SK-N-SH treated with all-trans-retinoic acid at 6 μM for 48 hours (cell line): ENCODE measurements around the gene MT1E.
A peak's percentile ranks its signal among the peaks of the same experiment; 100 is the strongest.

Experiments
- ATAC-seq: fragments of 200-7000 bp; cut with Tn5 transposase; 3 replicates; pipeline ENCODE4 v1.9.1; 2020; ENCODE audit warnings: mild to moderate bottlenecking, moderate library complexity
- ARNTL ChIP-seq: fragments of 450-650 bp; formaldehyde crosslinking; IDR thresholded peaks from 2 replicates; pipeline ENCODE4 v1.5.0; 2020; ENCODE audit warnings: low read depth, mild to moderate bottlenecking, moderate library complexity, borderline replicate concordance
- BACH2 ChIP-seq: fragments of 250-450 bp; sonication (Bioruptor Pico); IDR thresholded peaks from 2 replicates; pipeline ENCODE4 v1.9.0; 2021; ENCODE audit warnings: mild to moderate bottlenecking, borderline replicate concordance
- CSDC2 ChIP-seq: fragments of 250-450 bp; sonication (Bioruptor Pico); IDR thresholded peaks from 2 replicates; pipeline ENCODE4 v1.5.0; 2020; ENCODE audit warnings: mild to moderate bottlenecking, moderate library complexity
- CSRNP3 ChIP-seq: fragments of 250-450 bp; sonication (Bioruptor Pico); IDR thresholded peaks from 2 replicates; pipeline ENCODE4 v1.5.1; 2021; ENCODE audit warnings: mild to moderate bottlenecking, moderate library complexity
- ESRRG ChIP-seq: fragments of 250-450 bp; sonication (Bioruptor Pico); IDR thresholded peaks from 2 replicates; pipeline ENCODE4 v1.6.1; 2021; ENCODE audit warnings: mild to moderate bottlenecking
- GLIS3 ChIP-seq: fragments of 250-450 bp; sonication (Bioruptor Pico); IDR thresholded peaks from 2 replicates; pipeline ENCODE4 v1.5.0; 2020; ENCODE audit warnings: mild to moderate bottlenecking, moderate library complexity
- OSR1 ChIP-seq: fragments of 250-450 bp; sonication (Bioruptor Pico); IDR thresholded peaks from 2 replicates; pipeline ENCODE4 v1.8.0; 2022; ENCODE audit warnings: moderate library complexity, mild to moderate bottlenecking, inconsistent platforms
- PATZ1 ChIP-seq: fragments of 250-450 bp; sonication (Bioruptor Pico); IDR thresholded peaks from 2 replicates; pipeline ENCODE4 v1.8.0; 2020; ENCODE audit warnings: mild to moderate bottlenecking, moderate library complexity, borderline replicate concordance
- PPARA ChIP-seq: fragments of 250-450 bp; sonication (Bioruptor Pico); IDR thresholded peaks from 2 replicates; pipeline ENCODE4 v1.5.0; 2020; ENCODE audit warnings: mild to moderate bottlenecking, borderline replicate concordance
- RARB ChIP-seq: fragments of 250-450 bp; sonication (Bioruptor Pico); IDR thresholded peaks from 2 replicates; pipeline ENCODE4 v1.8.0; 2021; ENCODE audit warnings: mild to moderate bottlenecking, moderate library complexity
- TOX ChIP-seq: fragments of 250-450 bp; sonication (Bioruptor Pico); IDR thresholded peaks from 2 replicates; pipeline ENCODE4 v1.8.0; 2021; ENCODE audit warnings: mild to moderate bottlenecking, moderate library complexity, borderline replicate concordance
- TSHZ2 ChIP-seq: fragments of 250-450 bp; sonication (Bioruptor Pico); IDR thresholded peaks from 2 replicates; pipeline ENCODE4 v1.5.0; 2020; ENCODE audit warnings: mild to moderate bottlenecking, moderate library complexity
- ZC3H10 ChIP-seq: fragments of 250-450 bp; sonication (Bioruptor Pico); IDR thresholded peaks from 2 replicates; pipeline ENCODE4 v1.5.1; 2021; ENCODE audit warnings: mild to moderate bottlenecking, moderate library complexity
- ZFP3 ChIP-seq: fragments of 250-450 bp; sonication (Bioruptor Pico); IDR thresholded peaks from 2 replicates; pipeline ENCODE4 v1.5.0; 2020; ENCODE audit warnings: mild to moderate bottlenecking, moderate library complexity
- ZFP30 ChIP-seq: fragments of 450-650 bp; formaldehyde crosslinking; IDR thresholded peaks from 2 replicates; pipeline ENCODE4 v1.5.0; 2022; ENCODE audit warnings: mild to moderate bottlenecking, moderate library complexity
- ZNF565 ChIP-seq: fragments of 450-650 bp; formaldehyde crosslinking; conservative IDR thresholded peaks from 2 replicates; pipeline ENCODE4 v1.5.0; 2020; ENCODE audit warnings: low read depth, mild to moderate bottlenecking, moderate library complexity
- ZNF70 ChIP-seq: fragments of 450-650 bp; formaldehyde crosslinking; IDR thresholded peaks from 2 replicates; pipeline ENCODE4 v1.5.0; 2020; ENCODE audit warnings: mild to moderate bottlenecking, moderate library complexity
- ZNF8 ChIP-seq: fragments of 450-650 bp; formaldehyde crosslinking; IDR thresholded peaks from 2 replicates; pipeline ENCODE4 v1.5.0; 2020; ENCODE audit warnings: mild to moderate bottlenecking, moderate library complexity
- TF ChIP-seq, protein P1 (sequence below): fragments of 250-450 bp; sonication (Bioruptor Pico); IDR thresholded peaks from 2 replicates; pipeline ENCODE4 v1.5.1; 2020; ENCODE audit warnings: low read depth, mild to moderate bottlenecking, moderate library complexity

Gene MT1E

DNA sequence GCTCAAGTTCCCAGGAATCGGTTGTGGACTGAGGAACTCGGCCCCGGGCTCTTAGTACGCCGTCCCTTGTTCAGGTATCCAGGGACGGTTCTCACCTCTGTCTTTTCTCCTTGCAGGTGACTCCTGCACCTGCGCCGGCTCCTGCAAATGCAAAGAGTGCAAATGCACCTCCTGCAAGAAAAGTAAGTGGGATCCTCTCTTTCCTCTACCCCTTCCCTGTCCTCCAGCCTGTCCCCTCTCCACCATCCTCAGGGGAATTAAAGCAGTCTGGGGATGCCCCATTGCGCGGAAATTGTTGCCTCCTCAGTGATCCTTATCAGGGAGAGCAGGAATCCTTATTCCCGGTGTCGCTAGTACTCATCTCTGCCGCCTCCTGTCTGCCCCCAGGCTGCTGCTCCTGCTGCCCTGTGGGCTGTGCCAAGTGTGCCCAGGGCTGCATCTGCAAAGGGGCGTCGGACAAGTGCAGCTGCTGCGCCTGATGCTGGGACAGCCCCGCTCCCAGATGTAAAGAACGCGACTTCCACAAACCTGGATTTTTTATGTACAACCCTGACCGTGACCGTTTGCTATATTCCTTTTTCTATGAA, 16.6 kb upstream of the MT1E start:
- TF ChIP-seq ZNF8 (CRISPR knock-in tag) (no peak), ZFP3 (CRISPR knock-in tag) (no peak), ZC3H10 (CRISPR knock-in tag) (no peak), PATZ1 (no peak), TSHZ2 (CRISPR knock-in tag) (no peak)
- TF ChIP-seq, all 23 proteins: peak for 0
- ATAC-seq: peak; percentile 5

DNA sequence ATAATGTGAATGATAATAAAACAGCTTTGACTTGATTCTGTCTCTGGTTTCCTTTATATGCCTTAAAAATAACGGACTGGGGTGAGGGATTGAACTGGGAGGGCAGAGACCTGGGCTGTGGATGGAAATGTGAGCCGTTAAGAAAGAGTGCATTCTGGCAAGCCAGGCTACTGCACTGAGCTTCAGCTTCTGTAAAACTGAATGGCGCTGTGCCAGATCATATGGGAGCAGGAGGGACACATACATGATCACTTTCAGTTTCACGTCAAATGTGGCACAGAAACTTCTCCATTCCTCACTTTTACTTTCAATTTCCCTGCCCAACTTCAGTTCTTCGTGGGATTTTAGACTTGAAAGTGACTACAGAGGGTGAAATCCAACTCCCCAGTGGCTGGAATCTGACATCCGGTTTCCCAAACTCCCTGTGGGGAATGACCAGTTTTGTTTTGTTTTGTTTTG, 16.1 kb upstream of the MT1E start:
- TF ChIP-seq, protein P1, sequence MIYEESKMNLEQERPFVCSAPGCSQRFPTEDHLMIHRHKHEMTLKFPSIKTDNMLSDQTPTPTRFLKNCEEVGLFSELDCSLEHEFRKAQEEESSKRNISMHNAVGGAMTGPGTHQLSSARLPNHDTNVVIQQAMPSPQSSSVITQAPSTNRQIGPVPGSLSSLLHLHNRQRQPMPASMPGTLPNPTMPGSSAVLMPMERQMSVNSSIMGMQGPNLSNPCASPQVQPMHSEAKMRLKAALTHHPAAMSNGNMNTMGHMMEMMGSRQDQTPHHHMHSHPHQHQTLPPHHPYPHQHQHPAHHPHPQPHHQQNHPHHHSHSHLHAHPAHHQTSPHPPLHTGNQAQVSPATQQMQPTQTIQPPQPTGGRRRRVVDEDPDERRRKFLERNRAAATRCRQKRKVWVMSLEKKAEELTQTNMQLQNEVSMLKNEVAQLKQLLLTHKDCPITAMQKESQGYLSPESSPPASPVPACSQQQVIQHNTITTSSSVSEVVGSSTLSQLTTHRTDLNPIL (CRISPR knock-in tag): no peak
- TF ChIP-seq ZFP30 (CRISPR knock-in tag) (no peak), BACH2 (CRISPR knock-in tag) (no peak), ZFP3 (CRISPR knock-in tag) (no peak), ZNF565 (CRISPR knock-in tag) (no peak), OSR1 (no peak), ARNTL (CRISPR knock-in tag) (no peak), PATZ1 (no peak), CSDC2 (no peak), PPARA (CRISPR knock-in tag) (no peak), ESRRG (no peak), CSRNP3 (CRISPR knock-in tag) (no peak), ZC3H10 (CRISPR knock-in tag) (no peak), TOX (CRISPR knock-in tag) (no peak), RARB (CRISPR knock-in tag) (no peak)

GRCh38 chr16:56610017-56610608, 15.5 kb upstream of the MT1E start:
- TF ChIP-seq ZFP3 (CRISPR knock-in tag): 0 out of 2 replicates have a peak, but pooled peaks have one; percentile 32
- no peak for TF ChIP-seq ZC3H10 (CRISPR knock-in tag)
- no peak for TF ChIP-seq PATZ1
- TF ChIP-seq TOX (CRISPR knock-in tag): no peak
- no peak for TF ChIP-seq BACH2 (CRISPR knock-in tag)
- TF ChIP-seq PPARA (CRISPR knock-in tag): no peak
- no peak for TF ChIP-seq GLIS3 (CRISPR knock-in tag)
- TF ChIP-seq ZNF70 (CRISPR knock-in tag): no peak
- peak; percentile 10 for ATAC-seq

More for the DNA sequence above, 16.1 kb upstream of the MT1E start:
- peak; percentile 30 for ATAC-seq
